ENCODE measurements around the gene MIP. TPM values are rescaled to one million over a fixed set of nuclear protein-coding genes. Genes with fewer than 3 reads are reported as not detected.
A peak's percentile ranks its signal among the peaks of the same experiment; 100 is the strongest.

MIP gene
- total RNA-seq, 3 donors from 2014 or later = not detected

DNA sequence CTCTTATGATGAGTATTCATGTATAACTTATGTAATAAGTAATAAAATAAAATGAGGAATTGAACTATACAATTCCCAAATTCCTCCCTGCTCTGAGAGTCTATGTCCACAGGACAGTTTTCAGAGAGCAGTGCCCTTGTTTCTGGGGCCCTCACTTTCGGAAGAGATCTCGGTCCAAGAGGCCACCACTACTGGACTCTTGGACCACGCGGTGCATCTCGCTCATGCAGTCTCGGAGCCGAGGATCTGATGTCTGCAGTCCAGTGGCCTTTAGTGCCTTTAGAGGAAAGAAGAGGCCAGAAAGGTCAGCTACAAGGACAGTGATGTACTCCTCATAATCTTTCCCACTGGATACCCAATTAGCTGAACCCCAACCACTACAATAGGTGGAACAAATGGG, 25.2 kb upstream of the MIP start:
- DNase-seq (no peak), ATAC-seq (no peak)
- no peak for TF ChIP-seq CTCF (IDR thresholded peaks at IDR 0.05)
- intact Hi-C loops (cut with DNase I, micrococcal nuclease) = no loop called here
- Histone ChIP-seq H3K4me1 (ENCODE audit: low read depth) (no peaks in the 10 kb centered on the region), H3K36me3 (ENCODE audit: low read depth) (no peaks in the 10 kb centered on the region), H3K4me3 (no peak overlapping the region), H3K9me3 (no peaks in the 10 kb centered on the region)

DNA sequence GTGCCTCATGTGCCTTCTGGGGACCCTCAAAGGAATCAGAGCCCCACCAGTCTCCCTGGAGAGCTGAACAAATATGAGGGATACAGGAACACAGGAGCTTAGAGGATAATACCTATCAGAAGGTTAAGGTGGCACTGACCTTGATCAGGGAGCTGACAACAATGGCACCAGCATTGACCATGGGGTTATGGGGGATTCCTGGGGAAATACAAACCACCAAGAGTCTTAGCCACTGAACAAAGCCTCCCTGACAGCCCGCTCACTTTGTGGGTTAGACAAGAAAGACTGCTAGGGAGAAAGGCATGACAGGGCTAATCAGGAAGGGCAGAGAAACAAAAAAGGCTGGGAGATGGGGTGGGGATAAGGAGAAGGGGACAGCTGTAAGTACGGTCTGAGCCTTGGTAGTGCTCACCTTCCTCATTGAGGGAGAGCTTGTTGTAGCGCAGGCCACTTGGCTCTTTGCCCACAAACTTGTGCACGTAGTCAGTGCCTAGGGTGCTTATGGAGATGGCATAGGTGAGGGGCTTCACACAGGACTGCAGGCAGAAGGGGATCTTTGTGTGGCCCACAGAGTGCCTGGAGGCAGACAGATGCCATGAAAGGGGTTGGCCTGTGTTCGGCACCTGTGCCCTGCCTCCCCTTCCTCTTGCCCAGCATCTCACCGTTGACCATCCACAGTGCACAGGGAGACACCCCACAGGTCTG, 23.2 kb upstream of the MIP start:
- Histone ChIP-seq H3K4me1 (ENCODE audit: low read depth) (no peaks in the 10 kb centered on the region), H3K36me3 (ENCODE audit: low read depth) (no peaks in the 10 kb centered on the region), H3K4me3 (no peak overlapping the region), H3K9me3 (no peaks in the 10 kb centered on the region)
- DNase-seq (no peak), ATAC-seq (no peak)
- no peak for TF ChIP-seq CTCF (IDR thresholded peaks at IDR 0.05)
- intact Hi-C loops (cut with DNase I, micrococcal nuclease) = no loop called here

- peak; percentile 19 for ATAC-seq
- Histone ChIP-seq H3K36me3 (ENCODE audit: low read depth) (no peaks in the 10 kb centered on the region), H3K4me1 (ENCODE audit: low read depth) (no peaks in the 10 kb centered on the region), H3K9me3 (no peaks in the 10 kb centered on the region), H3K4me3 (no peak overlapping the region)
- no peak for TF ChIP-seq CTCF (IDR thresholded peaks at IDR 0.05)
- no peak for DNase-seq
- intact Hi-C loops (cut with DNase I, micrococcal nuclease) = no loop called here
Observed at GRCh38 chr12:56476972-56477432, 22.5 kb upstream of the MIP start.

- no peaks in the 10 kb centered on the region for H3K36me3 ChIP-seq (ENCODE audit: low read depth)
- no peak overlapping the region for H3K4me3 ChIP-seq
- DNase-seq (no peak), ATAC-seq (no peak)
- intact Hi-C loops (cut with DNase I, micrococcal nuclease) = no loop called here
- no peaks in the 10 kb centered on the region for H3K4me1 ChIP-seq (ENCODE audit: low read depth)
- H3K9me3 ChIP-seq = no peaks in the 10 kb centered on the region
- TF ChIP-seq CTCF (IDR thresholded peaks at IDR 0.05) = no peak
Observed at GRCh38 chr12:56476143-56476542, 21.7 kb upstream of the MIP start.

GRCh38 chr12:56474389-56474788, 19.9 kb upstream of the MIP start:
- intact Hi-C loops (cut with DNase I, micrococcal nuclease) = no loop called here
- Histone ChIP-seq H3K9me3 (no peaks in the 10 kb centered on the region), H3K4me1 (ENCODE audit: low read depth) (peaks cover 4% of the 10 kb centered on the region), H3K4me3 (no peak overlapping the region), H3K36me3 (ENCODE audit: low read depth) (no peaks in the 10 kb centered on the region)
- ATAC-seq = no peak
- DNase-seq = no peak
- TF ChIP-seq CTCF (IDR thresholded peaks at IDR 0.05) = no peak

All from mucosa of descending colon (tissue), 3 donors.